GM19452 (cell line): ENCODE results near the gene ZNF808.
A peak's percentile ranks its signal among the peaks of the same experiment; 100 is the strongest.
"Not testable (repeated sequence)": the region's sequence is repeated elsewhere in the genome, so short reads cannot be mapped to it uniquely, and the experiment has no call there.

Source experiments
- ATAC-seq: cut with Tn5 transposase; IDR thresholded peaks from one replicate; pipeline ENCODE4 v1.9.1; 2021; ENCODE audit not compliant: unreplicated experiment

ZNF808 gene

GRCh38 chr19:52535771-52536447, 8.4 kb downstream of the ZNF808 start:
- peak; percentile 85 for ATAC-seq

DNA sequence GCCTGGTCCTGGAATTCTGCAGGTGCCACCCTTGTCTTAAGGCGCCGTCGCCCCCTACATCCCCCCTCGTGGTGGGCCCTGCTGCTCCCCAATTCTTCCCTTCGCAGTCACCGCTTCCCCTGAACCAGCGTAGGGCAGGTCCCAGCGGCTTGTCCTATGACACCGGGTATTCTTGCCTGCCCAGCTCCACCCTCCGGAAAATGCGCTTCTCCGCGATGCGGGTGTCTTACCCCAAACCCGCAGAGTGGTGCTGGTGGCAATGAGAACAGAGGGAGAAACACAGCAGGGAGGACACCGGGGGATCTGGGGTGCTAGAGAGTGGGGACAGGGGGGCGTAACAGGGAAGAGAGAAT, 9.0 kb downstream of the ZNF808 start:
- no peak for ATAC-seq

GRCh38 chr19:52538815-52539214, 11.3 kb downstream of the ZNF808 start:
- not testable (repeated sequence) for ATAC-seq

- not testable (repeated sequence) for ATAC-seq
Measured at GRCh38 chr19:52541176-52541575, 13.7 kb downstream of the ZNF808 start.

- no peak for ATAC-seq
Measured at GRCh38 chr19:52541608-52542007, 14.1 kb downstream of the ZNF808 start.

DNA sequence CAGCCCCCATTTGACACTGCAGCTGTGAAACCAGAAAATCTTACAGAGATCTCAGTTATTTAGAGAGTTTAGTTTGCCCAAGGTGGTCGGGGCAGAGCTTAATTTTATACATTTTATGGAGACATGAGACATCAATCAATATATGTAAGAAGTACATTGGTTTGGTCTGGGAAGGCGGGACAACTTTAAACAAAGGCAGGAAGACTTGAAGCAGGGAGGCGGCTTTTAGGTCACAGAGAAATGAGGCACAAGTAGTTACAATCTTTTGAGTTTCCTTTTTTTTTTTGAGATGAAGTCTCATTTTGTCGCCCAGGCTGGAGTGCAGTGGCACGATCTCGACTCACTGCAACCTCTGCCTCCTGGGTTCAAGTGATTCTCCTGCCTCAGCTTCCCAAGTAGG, 15.1 kb downstream of the ZNF808 start:
- ATAC-seq: not testable (repeated sequence)

DNA sequence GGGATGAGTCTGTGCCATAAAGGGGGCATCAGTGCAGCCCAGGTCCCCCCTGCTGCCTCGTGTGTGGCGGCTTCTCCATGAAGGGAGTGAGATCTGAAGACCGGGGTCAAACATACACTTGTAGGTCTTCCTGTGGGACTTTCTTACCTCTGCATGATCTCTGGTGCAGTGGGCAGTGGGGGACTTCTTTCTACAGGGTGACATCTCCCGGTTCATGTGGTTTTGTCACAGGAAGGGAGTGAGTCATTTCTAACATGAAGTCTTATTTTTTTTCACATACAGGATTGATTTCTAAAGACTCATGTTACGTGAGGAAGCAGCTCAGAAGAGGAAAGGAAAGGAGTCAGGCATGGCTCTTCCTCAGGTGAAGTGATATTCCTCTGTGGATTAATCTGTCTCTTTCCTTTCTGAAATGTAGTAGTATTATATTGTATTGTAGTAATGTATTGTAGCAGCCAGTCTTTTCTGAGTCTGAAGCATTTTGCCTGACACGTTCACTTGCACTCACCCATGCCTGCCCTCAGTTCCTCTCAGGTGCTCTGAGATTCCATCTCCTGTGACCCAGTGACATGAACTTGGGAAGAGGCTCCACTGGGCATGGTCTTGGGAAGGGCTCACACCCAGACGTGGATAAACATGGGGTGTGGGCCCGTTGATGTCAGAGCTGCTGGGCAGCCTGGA, 15.7 kb downstream of the ZNF808 start:
- no peak for ATAC-seq

- ATAC-seq: no peak
Measured at GRCh38 chr19:52554216-52554971, 26.9 kb downstream of the ZNF808 start.

GRCh38 chr19:52557231-52557995, 29.9 kb downstream of the ZNF808 start:
- no peak for ATAC-seq

GRCh38 chr19:52558732-52559445, 31.4 kb downstream of the ZNF808 start:
- ATAC-seq: not testable (repeated sequence)

- not testable (repeated sequence) for ATAC-seq
Measured at GRCh38 chr19:52561611-52562010, 34.1 kb downstream of the ZNF808 start.

DNA sequence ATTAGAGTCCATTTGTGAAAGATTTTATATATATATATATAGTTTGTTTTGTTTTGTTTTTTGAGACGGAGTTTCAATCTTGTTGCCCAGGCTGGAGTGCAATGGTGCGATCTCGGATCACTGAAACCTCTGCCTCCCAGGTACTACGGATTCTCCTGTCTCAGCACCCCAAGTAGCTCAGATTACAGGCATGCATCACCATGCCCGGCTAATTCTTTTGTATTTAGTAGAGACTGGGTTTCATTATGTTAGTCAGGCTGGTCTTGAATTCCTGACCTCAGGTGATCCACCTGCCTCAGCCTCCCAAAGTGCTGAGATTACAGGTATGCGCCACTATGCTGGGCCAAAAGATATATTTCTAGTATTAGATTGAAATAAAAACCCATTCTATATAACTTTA, 38.7 kb downstream of the ZNF808 start:
- ATAC-seq: no peak

DNA sequence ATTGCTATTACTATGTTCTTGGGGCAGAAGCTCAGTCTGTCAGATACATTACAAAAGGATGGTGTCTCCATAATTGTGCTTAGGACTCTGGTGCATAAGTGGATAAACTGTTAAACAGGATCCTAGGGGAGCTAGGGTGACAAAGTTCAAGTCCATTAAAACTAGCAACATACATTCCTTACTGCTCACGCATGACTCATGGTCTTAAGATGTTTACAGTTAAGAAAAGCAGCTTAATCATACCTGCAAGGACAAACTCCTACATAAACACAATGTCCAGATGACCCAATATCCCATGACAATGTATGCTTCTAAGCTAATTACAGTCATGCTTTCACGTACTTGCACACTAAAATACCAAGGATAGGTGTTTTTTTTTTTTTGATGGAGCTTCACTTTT, 39.1 kb downstream of the ZNF808 start:
- ATAC-seq: no peak

GRCh38 chr19:52567921-52568320, 40.5 kb downstream of the ZNF808 start:
- ATAC-seq: no peak

DNA sequence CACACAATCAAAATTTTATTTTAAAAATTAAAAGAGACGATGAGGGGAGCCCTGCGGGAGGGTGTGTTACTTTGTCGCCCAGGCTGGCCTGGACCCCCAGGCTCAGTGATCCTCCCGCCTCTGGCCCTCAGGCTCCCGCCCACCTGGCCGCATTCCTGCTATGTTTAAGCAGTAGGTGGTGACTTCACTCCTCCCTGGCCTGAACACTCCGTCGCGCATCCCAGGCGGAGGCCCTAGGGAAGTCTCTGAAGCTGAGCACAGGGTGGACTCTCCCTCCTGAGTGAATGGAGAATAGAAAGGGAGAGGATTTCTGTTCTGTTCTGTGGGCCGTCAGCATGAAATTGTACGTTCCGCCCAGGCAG, 42.2 kb downstream of the ZNF808 start:
- not testable (repeated sequence) for ATAC-seq

DNA sequence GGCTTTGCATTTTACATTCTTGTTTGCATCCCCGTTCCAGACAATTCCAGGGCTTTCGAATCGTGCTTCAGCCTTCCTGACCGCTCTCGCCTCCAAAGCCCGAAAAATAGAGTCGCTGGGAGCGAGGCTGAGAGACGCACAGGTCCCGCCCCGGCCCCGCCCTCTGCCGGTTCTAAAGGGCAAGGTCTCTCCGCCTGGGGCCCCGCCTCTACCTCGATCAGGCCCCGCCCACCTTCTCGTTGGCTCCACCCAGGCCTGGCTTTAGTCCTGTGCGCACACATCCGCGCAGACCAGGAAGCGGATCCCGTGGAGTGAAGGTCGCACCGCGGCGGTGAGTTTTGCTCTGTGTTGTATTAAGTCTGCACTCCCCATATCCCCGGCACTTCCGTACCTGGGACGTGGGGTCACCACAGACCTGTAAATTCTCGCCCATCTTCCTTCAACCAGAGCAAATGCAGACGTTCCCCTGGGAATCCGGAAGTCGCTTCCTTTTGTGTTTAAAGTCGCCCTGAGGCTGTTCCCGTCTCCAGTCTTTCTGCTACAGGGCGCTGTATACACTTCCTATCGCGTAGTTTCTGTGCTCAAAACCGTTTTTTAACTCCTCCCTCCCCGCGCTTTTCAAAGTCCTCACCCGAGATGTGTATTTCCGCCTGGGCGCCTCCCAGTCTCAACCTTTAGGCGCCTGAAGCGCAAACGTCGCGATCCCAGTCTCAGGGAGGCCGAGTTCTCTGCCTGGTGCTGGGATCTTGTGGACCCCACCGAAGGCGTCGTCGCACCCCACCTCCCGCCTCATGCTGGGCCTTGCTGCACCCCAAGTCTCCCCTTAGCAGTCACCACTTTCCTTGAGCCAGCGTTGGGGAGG, 42.8 kb downstream of the ZNF808 start, which contains the start of gene ZNF701:
Gene ZNF701, plus strand, starts transcription at position 288 of the 862 bp plus-strand sequence. CDS start 3,861 bp downstream, outside the sequence.
- peak; percentile 92 for ATAC-seq

- no peak for ATAC-seq
Measured at GRCh38 chr19:52584736-52585440, 57.4 kb downstream of the ZNF808 start.

- ATAC-seq: no peak
Measured at GRCh38 chr19:52585604-52586003, 58.1 kb downstream of the ZNF808 start.

DNA sequence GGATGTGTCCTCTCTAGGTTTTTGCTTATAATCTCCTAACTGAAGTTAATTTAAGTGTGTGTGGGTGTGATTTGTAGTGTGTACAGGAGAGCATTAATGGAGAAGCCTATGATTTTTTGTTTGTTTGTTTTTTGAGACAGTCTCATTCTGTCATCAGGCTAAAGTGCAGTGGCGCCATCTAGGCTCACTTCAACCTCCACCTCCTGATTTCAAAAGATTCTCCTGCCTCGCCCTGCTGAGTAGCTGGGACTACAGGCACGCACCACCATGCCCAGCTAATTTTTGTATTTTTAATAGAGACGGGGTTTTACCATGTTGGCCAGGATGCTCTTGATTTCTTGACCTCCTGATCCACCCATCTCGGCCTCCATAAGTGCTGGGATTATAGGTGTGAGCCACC, 63.3 kb downstream of the ZNF808 start:
- no peak for ATAC-seq
